Effector memory CD4-positive, alpha-beta T cell (primary cell): Measurements from ENCODE around the gene NT5DC4.
"Not testable (repeated sequence)": the region's sequence is repeated elsewhere in the genome, so short reads cannot be mapped to it uniquely, and the experiment has no call there.

Source experiments
- DNase-seq, 3 donors: peaks; one replicate each; pipeline ENCODE4 v3.0.0-alpha.2; 2020
- H3K27ac ChIP-seq: 2 replicates; pipeline ENCODE4 v1.7.0; 2013; ENCODE audit warnings: mild to moderate bottlenecking, low read length, moderate library complexity; ENCODE audit not compliant: insufficient read depth, poor library complexity, severe bottlenecking
- H3K27me3 ChIP-seq: replicated peaks from 2 replicates; pipeline ENCODE4 v1.7.0; 2013; ENCODE audit warnings: mild to moderate bottlenecking, low read length; ENCODE audit not compliant: insufficient read depth, control insufficient read depth, poor library complexity, severe bottlenecking
- H3K36me3 ChIP-seq: 2 replicates; pipeline ENCODE4 v1.7.0; 2013; ENCODE audit warnings: mild to moderate bottlenecking, low read length, moderate library complexity; ENCODE audit not compliant: control insufficient read depth, insufficient read depth
- H3K4me1 ChIP-seq: 2 replicates; pipeline ENCODE4 v1.7.0; 2013; ENCODE audit warnings: low read length, mild to moderate bottlenecking; ENCODE audit not compliant: control insufficient read depth, insufficient read depth, poor library complexity, severe bottlenecking
- H3K4me3 ChIP-seq: 2 replicates; pipeline ENCODE4 v1.7.0; 2013; ENCODE audit warnings: low read length, low read depth, mild to moderate bottlenecking; ENCODE audit not compliant: insufficient read depth, poor library complexity, severe bottlenecking
- H3K9me3 ChIP-seq: 2 replicates; pipeline ENCODE4 v1.7.0; 2013; ENCODE audit warnings: mild to moderate bottlenecking, low read length, moderate library complexity; ENCODE audit not compliant: control insufficient read depth

The NT5DC4 gene

GRCh38 chr2:112712465-112712864 lies 8.4 kb upstream of the NT5DC4 start:
- DNase-seq = no peak
- Histone ChIP-seq H3K4me3 (no peak overlapping the region), H3K4me1 (peaks cover 3% of the 10 kb centered on the region), H3K36me3 (no peaks in the 10 kb centered on the region), H3K9me3 (no peaks in the 10 kb centered on the region), H3K27ac (no peak overlapping the region), H3K27me3 (no peaks in the 10 kb centered on the region)

- H3K27me3 ChIP-seq = no peaks in the 10 kb centered on the region
- H3K36me3 ChIP-seq = no peaks in the 10 kb centered on the region
- H3K4me3 ChIP-seq = no peak overlapping the region
- H3K9me3 ChIP-seq = no peaks in the 10 kb centered on the region
- H3K27ac ChIP-seq = no peak overlapping the region
- H3K4me1 ChIP-seq = peaks cover 3% of the 10 kb centered on the region
- DNase-seq = no peak
These were observed 7.8 kb upstream of the NT5DC4 start for GRCh38 chr2:112712903-112713584.

- DNase-seq = no peak
- H3K4me3 ChIP-seq = no peak overlapping the region
- no peaks in the 10 kb centered on the region for H3K9me3 ChIP-seq
- H3K27ac ChIP-seq = no peak overlapping the region
- H3K4me1 ChIP-seq = peaks cover 3% of the 10 kb centered on the region
- no peaks in the 10 kb centered on the region for H3K36me3 ChIP-seq
- no peaks in the 10 kb centered on the region for H3K27me3 ChIP-seq
These were observed 7.3 kb upstream of the NT5DC4 start for GRCh38 chr2:112713585-112713925.

GRCh38 chr2:112713926-112714325 lies 6.9 kb upstream of the NT5DC4 start:
- no peaks in the 10 kb centered on the region for H3K36me3 ChIP-seq

GRCh38 chr2:112714331-112714730 lies 6.5 kb upstream of the NT5DC4 start:
- Histone ChIP-seq H3K4me3 (no peak overlapping the region), H3K27me3 (no peaks in the 10 kb centered on the region), H3K36me3 (no peaks in the 10 kb centered on the region), H3K4me1 (no peaks in the 10 kb centered on the region), H3K27ac (no peak overlapping the region), H3K9me3 (no peaks in the 10 kb centered on the region)
- no peak for DNase-seq

More at GRCh38 chr2:112713926-112714325, 6.9 kb upstream of the NT5DC4 start:
- no peak overlapping the region for H3K27ac ChIP-seq
- peaks cover 1% of the 10 kb centered on the region for H3K4me1 ChIP-seq
- no peaks in the 10 kb centered on the region for H3K27me3 ChIP-seq
- H3K4me3 ChIP-seq = no peak overlapping the region
- H3K9me3 ChIP-seq = no peaks in the 10 kb centered on the region
- DNase-seq = no peak

GRCh38 chr2:112714836-112715631 lies 5.8 kb upstream of the NT5DC4 start:
- no peaks in the 10 kb centered on the region for H3K27me3 ChIP-seq
- no peak overlapping the region for H3K4me3 ChIP-seq
- no peak for DNase-seq
- H3K4me1 ChIP-seq = no peaks in the 10 kb centered on the region
- no peaks in the 10 kb centered on the region for H3K36me3 ChIP-seq
- no peaks in the 10 kb centered on the region for H3K9me3 ChIP-seq
- no peak overlapping the region for H3K27ac ChIP-seq

- H3K9me3 ChIP-seq, H3K4me1 ChIP-seq, H3K27ac ChIP-seq, H3K36me3 ChIP-seq, H3K27me3 ChIP-seq, H3K4me3 ChIP-seq, DNase-seq: not testable (repeated sequence)
These were observed 4.7 kb upstream of the NT5DC4 start for GRCh38 chr2:112716094-112716493.

DNA sequence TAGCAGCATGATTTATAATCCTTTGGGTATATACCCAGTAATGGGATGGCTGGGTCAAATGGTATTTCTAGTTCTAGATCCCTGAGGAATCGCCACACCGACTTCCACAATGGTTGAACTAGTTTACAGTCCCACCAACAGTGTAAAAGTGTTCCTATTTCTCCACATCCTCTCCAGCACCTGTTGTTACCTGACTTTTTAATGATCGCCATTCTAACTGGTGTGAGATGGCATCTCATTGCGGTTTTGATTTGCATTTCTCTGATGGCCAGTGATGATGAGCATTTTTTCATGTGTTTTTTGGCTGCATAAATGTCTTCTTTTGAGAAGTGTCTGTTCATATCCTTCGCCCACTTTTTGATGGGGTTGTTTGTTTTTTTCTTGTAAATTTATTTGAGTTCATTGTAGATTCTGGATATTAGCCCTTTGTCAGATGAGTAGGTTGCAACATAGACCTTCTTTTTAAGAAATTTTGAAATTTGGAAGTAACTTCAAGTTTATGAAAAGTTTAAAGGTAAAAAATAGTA lies 3.9 kb upstream of the NT5DC4 start:
- H3K36me3 ChIP-seq, H3K27ac ChIP-seq, H3K9me3 ChIP-seq, H3K4me1 ChIP-seq, H3K27me3 ChIP-seq, DNase-seq, H3K4me3 ChIP-seq: not testable (repeated sequence)

- no peaks in the 10 kb centered on the region for H3K4me1 ChIP-seq
- DNase-seq = no peak
These were observed 1.9 kb upstream of the NT5DC4 start for GRCh38 chr2:112718863-112719370.

More at GRCh38 chr2:112718863-112719370, 1.9 kb upstream of the NT5DC4 start:
- Histone ChIP-seq H3K36me3 (no peaks in the 10 kb centered on the region), H3K4me3 (no peak overlapping the region), H3K27ac (no peak overlapping the region), H3K27me3 (no peaks in the 10 kb centered on the region), H3K9me3 (no peaks in the 10 kb centered on the region)
